GM21723 (cell line): ENCODE results near the gene HTRA3.

ENCODE experiments used
- ATAC-seq: cut with Tn5 transposase; IDR thresholded peaks from one replicate; pipeline ENCODE4 v1.9.1; 2021; ENCODE audit warnings: mild to moderate bottlenecking, moderate library complexity; ENCODE audit not compliant: unreplicated experiment

Gene HTRA3

DNA sequence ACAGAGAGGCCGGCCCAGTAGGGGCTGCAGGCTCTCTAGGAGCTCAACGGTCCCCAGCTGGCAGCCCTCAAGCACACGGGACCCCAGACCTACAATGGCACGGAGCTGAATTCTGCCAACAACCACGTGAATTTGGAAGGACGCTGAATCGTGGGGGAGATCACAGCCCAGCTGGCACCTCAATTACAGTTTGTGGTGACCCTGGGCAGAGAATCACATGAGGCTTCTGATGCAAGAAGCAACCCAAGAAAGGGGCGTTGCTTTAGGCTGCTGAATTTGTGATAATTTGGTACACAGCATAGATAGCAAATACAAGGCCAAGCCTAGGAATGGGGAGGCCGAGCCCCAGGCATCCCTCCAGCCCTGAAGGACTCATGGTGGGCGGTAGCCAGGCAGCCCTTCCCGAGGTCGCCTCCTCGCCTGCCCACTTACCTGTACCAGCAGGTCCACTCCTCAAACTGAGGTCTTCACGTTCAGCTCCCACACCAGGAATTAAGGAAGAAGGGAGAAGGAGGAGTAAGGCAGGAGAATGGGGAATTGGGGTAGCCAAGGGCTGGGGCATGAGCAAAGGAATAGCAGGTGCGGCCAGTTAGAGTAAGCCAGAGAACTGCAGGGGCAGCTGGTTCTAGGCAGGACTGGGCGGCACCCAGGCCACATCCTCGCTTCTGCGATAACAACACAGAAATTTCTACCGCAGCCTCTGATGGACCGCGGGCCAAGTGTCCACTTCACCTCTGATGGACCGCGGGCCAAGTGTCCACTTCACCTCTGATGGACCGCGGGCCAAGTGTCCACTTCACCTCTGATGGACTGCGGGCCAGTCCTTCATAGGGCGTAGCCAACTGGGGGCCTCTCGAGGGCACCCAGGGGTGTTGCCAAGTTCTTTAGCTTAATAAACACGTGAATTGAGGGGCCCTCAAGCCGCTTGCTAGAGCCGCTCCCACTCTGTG, 23.4 kb upstream of the HTRA3 start:
- ATAC-seq: no peak

DNA sequence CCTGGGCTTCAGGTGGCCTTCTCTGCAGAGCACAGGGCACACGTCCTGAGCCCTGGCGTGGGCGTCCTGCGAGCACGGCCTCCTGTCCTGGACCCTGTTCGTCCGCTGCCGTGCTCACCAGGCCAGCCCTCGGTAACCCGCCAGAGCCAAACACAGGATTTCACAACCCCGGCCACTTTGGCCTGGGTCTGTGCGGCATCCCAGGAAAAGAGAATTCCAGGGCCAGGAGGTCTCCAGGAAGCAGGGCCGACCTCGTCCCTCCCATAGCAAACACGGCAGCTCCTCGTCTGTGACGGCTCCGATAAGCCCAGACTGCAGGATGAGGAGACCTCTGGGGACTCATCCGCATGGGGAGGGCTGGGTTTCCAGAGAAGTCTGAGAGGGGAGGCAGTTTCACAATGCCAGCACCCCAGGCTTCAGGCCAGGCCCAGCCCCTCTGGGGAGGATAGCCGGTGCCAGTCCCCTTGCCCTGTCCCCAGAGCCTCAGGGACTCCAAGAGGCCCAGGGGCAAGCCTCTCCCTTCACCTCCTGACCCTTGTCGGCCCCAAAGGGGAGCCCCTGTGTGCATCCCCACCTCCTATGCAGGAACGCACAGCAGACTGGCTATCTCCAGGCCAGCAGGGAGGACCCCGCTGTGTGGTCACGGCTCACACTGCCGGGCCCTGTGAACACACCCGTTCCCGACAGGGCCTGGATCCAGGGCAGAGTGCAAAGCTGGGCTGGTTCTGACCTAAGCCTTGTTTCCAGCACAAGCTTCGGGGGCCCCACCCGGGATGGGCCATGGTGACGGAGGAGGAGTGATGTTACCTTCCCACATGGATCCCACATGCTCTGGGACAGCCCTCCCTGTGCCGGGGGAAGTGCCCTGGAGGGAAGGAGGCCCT, 22.3 kb upstream of the HTRA3 start:
- no peak for ATAC-seq

DNA sequence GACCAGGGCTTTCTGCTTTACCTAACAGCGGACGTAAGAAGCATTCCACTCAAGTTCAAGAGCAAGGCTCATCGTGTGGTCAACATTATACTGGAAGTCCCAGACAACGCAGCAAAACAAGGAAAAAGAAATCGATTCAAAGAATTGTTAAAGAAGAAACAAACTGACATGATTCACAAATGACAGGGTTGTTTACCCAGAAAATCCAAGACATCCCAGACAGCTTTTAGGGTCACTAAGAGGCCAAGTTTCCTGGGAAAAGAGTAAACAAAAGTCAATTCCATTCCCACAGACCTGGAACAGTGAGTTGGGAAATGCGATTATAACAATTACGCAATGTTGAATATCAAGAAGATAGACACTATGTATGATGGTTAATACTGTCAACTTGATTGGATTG, 21.5 kb upstream of the HTRA3 start:
- no peak for ATAC-seq

DNA sequence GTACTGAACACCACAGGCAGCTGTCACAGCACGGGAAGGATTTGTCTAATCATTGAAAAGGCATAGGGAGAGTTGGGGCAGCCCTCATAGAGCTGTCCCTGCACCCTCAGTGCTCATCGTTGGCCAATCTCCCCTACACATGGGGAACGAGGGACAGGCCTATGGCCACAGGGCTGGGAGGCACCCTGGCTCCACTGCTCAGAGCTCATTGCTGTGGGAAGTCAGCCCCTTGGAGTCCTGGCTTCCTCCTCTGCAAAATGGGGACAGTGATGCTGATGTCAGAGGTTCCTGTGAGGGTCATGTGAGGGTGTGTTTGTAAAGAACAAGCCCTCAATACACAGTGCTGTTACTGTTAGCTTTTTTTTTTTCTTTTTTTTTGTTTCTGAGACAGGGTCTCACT, 19.3 kb upstream of the HTRA3 start:
- ATAC-seq: no peak

DNA sequence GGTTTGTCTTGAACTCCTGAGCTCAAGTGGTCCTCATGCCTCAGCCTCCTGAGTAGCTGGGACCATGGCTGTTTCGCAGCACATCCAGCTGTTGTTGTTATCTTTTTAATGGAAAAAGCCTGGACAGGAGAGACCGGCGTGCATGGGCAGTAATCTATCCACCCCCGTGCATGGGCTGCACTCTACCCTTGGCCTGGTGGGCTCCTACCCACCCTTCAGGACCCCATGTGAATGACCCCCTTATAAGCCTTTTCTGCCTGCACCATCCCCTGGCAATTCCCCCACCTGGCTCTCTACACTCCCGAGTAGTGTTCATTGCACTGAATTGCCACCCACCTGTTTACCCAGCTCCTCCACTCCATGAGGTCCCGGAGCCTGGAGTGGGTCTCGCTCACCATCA, 18.9 kb upstream of the HTRA3 start:
- no peak for ATAC-seq

DNA sequence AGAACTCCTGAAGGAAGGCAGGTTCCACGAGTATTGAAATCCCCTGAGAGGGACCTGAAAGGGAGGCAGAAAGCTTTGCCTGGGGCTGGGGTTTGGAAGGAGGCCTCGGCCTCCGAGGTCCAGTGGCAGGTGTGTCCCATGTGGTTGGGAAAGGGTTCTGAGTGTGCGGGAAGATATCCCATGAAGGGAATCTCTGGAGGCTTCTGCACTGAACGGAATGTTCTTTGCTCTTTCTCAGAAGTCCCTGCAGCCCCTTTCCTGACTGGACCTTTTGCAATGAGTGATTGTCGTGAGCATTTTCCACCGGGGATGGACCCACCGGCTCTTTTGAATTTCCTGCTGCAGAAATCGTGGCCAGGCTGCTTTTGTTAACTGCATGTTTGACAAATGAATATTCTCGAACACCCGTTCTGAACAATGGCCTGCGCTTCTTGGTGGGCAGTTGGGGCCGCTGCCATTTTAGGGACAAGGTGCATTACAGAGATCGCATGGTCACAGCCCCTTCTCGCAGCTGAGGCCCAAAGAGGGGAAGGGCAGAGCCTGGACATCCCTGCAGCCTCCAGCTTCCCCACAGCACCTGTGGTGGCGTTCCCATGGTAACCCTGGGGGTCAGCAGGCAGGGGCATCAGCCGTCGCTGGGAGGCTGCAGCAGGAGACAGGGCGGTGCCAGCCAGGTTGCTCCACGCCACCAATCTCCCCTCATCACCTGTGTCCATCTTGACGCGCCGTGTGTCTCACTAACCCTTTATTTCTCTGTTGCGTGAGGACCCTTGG, 18.3 kb upstream of the HTRA3 start:
- ATAC-seq: no peak

DNA sequence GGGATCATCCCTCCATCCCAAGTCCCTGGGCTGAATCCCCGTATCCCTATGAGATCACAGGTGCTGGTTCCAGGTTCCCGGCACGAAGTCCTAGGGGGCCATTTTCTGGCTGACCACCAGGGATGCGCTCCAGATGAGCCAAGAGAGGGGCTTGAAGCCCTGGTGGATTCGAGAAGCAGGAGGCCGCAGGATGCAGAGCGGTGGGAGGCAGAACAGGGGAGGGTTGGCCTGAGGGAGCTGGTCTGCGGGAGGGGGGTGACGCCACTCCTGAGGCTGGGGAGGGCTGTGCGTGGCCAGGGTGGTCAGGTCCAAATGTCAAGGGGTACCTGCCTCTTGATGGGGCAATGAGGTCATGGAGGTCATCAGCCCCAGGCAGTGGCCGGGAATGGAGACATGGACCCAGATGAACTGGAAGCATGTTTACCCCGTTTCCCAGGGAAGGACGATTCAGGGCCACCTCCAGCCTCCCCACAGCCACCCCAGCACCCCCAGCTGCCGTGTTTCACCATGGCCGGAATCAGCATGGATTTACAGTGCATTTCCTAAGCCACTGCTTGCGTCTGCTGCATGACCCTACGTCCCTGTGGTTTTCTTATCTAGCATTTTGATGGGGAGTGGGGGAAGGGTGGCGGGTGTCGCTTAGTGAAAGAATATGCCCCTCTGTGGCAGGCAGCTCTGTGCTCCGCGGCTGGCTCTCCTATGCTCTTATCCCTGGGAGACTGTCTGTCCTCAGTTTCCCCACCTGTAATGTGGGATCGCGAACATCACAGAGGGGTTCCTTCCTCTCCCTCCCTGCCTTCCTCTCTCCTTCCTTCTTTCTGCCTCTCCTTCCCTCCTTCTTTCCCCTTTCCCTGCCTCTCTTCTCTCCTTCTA, 17.0 kb upstream of the HTRA3 start:
- ATAC-seq: no peak

DNA sequence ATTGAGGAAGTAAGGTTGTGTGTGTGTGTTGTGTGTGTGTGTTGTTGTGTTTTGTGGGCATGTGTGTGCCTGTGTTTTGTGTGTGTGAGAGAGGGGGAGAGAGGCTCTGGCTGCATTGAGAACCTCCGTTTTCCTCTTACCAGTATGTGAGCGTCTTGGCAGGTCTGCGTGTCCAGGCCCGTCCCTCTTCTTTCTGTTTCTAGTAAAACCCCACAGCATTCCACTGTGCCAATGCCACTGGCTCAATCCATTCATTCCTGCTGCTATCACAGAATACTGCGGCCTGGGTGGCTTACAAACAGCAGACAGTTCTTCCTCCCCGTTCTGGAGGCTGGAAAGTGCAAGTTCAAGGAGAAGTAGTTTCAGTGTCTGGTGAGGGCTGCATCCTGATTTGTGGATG, 15.5 kb upstream of the HTRA3 start:
- no peak for ATAC-seq

DNA sequence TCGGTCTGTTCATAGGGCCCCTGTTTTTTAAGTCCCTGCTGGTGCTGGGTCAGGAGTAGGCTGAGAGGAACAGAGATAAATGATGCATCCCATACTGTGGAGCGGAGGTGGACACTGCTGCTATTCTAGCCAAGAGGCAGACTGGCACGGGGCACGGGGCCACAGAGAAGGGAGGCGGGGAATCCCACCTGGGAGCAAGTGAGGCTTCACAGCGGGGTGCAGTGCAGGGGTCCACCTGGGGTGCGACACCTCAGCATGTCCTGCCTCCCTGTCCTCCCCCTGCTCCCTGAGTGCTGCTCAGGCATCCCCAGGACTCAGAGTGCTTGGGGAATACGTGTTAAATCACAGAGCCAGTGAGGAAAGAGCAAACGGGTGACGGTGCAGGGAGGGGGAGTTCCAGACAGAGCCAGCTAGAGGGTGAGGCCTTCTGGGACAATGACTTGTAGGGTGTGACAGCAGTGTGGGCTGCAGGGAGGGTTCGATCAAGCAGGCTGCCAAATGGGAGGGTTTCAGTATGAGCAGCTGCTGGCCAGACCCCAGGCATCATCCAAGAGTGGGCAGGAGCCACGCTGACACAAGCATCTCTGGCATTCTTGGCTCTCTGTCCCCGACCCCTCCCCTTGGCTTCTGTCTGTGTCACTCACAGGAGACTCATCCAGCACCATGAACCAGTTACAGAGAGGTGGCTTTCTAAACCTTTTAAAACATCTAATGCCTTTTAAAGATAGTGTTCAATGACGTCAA, 13.7 kb upstream of the HTRA3 start:
- no peak for ATAC-seq

DNA sequence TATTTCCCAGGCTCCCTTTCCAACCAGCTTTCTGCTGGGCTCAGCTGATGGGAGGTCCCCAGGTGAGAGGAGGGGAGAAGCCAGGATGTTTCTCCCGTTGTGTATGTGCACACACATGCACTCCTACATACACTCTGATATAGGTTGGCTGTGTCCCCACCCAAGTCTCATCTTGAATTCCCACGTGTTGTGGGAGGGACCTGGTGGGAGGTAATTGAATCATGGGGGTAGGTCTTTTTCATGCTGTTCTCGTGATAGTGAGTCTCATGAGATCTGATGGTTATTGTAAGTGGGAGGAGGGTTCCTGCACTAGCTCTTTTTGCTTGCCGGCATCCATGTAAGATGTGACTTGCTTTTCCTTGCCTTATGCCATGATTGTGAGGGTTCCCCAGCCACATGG, 11.7 kb upstream of the HTRA3 start:
- ATAC-seq: no peak

DNA sequence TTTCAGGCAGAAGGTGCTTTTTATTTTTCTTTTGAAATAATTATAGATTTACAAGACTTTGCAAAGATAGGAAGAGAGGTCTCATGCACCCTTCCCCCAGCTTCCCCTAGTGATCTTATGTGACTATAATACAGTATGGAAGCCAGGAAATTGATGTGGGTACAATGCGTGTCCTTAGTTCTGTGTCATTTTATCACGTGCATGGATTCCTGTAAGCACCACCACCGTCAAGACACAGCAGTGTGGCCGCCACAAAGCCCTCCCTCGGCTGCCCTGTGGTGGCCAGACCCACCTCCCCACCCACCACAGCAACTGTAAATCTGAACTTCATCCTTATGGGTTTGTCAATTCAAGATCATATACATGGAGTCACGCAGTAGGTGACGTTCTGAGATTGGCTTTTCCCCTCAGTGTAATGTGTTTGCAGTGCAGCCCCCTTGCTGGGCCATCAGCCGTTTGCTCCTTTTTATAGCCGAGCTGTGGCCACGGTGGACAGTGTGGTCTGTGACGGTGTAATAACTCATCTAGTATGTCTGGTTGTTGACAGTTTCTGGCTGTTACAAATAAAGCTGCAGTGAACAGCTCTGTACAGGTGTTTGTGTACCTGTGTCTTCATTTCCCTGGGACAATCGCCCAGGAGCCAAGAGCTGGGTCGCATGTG, 10.9 kb upstream of the HTRA3 start:
- no peak for ATAC-seq

DNA sequence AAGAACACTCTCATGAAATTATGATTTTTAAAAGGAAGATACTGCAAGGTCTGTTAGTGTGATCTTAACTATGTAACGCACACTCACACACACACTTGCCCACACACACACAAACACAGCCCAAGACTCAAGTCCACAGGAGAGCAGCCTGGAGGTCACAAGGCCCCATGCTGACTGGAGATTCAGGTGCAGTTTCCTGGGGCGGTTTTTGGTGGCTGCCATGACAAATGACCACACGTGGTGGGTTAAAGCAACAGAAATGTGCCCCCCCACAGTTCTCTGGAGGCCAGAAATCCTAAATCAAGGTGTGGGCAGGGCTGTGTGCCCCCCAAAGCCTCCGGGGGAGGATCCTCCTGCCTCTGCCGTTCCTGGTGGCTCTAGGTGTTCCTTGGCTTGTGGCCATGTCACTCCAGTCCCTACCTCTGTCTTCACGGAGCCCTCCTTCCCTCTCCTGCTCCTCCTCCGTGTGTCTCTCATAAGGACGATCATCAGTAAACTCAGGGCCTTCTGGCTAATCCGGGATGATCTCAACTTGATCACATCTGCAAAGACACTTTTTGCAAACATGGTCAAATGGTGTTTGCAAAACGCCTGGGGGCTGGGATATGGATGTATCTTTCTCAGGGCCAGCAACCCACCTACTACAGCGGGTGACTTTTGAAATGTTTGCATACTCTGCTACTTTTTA, 9.7 kb upstream of the HTRA3 start:
- no peak for ATAC-seq

DNA sequence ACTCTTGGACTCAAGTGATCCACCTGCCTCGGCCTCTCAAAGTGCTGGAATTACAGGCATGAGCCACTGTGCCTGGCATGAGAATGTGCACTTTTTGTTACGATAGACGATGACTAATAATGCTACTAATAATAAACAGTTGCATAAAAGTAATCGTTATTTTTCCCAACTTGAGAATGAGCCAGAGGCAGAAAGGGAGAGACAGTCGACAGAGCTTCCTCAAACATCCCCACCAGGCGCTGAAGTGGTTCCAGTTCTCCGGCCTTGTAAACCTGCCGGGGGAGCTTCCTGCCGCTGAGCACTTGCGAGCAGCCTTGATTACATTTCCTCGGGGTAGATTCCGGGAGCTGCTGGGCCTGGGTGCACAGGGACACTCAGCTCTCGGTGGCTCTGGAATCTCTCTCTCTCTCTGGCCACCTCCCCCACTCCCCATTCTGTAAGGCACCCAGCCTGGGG, 8.9 kb upstream of the HTRA3 start:
- ATAC-seq: no peak

DNA sequence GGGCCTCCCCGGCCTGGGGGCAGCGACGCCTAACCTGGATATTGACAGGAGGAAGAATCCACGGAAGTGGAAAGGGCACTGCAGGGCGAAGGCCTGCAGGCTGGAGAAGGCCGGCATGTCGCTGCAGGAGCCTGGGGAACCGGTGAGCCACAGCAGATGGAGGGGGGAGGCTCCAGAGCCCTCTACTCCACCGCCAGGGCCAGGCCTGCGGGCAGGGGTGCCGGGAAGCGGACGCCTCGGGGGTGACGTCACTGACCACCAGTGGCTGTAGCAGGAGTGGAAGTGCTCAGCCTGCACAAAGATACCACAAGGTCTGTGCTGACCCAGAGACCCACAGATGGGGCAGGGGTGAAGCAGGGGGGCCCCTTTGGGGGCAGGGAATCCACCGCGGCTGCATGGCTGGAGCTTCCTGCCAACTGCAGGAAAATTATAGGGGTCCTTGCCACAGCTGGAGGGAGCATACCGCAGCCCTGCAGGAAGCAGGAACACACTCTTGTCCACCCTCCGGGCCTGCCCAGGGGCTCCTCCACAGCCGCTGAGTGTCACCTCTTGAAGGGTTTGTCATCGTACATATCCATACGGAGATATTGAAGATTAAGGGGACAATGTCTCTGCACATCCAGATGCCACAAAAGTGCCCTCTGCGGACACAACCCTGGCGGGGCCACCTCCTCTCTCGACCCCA, 7.6 kb upstream of the HTRA3 start:
- ATAC-seq: no peak

DNA sequence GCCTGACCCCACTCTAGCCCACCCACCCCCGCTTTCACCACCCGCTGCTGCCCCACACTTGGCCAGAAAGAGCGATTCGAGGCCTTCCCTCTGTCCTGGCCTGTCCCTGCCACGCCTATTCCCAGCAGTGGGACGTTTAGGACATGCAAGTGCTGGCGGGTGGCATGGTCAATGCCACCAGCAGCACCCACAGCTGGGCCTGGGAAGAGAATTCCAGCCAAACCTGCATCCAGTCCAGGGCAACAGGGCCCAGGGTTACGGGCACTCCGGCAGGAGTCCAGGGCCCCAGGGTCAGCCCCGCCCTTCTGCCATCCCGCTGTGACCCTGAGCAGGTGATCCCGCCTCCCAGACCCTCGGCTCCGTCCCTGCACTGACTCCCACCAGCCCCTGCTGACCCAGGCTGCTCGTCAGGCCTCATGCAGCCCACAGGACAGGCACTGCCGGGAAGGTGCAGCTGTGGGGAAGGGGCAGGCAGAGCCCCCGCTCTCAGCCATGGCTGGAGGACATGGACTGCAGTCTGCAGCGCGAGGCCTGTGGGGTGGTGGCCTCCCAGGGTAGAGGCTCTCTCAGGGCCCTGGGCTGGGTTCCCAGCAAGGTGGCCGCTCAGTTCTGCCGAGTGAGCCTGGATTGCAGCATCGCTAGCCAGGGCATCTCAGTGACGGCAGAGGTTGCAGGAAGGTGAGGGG, 6.8 kb upstream of the HTRA3 start:
- ATAC-seq: no peak

DNA sequence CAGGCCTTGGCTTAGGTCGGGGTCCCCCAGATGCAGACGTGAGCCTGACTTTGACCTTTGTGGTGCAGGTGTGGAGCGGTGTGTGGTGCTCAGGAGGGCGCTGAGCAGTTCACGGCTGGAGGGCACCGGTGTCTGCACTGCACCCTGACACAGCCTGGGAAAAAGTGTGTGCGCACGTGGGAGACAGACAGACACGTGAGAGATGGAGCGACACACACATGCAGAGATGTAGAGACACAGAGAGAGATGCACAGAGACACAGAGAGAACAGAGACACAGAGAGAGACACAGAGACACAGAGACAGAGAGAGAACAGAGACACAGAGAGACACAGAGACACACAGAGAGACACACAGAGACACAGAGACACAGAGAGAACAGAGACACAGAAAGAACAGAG, 6.2 kb upstream of the HTRA3 start:
- no peak for ATAC-seq

DNA sequence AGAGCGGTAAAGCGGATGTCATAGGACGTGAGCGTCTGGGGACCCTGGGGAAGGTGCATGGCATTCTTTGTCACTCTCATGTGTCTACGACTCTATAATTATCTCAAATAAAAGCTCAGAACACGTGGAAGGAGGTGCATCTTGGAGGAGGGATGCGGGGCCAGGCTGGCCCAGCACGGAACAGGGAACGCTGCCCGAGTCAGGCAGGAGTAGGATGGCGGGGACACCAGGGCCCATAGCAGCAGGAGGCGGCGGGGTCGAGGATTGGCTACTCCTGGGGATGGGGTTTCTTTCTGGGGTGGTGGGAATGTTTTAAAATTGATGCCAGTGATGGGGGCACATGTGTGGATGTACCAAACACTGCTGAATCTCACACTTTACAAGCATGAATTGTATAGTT, 5.4 kb upstream of the HTRA3 start:
- no peak for ATAC-seq
